Measurements from ENCODE around the gene CD109. TPM values are rescaled to one million over a fixed set of nuclear protein-coding genes. Genes with fewer than 3 reads are reported as not detected.

The CD109 gene
- total RNA-seq, 1 experiment from 2014 or later: 0.18 TPM

DNA sequence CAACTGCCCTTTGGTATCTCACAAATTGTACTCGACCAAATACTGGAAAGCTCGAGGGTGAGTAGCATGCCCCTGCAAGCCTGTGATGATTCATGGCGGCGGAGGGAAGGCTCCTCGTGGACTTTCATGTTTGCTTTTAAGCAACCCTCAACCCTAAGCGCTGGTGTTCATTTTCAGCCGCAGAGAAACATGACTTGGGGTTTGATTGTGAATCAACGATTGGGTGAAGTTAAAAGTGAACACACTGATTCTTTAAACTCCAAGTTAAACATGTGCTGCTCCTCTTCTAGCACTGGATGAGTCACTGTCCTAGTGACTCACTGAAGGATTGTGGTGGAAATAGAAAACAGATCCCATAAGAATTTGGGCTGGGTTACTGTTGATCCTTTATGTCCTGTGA lies 8.3 kb downstream of the CD109 start:
- no peaks in the 10 kb centered on the region for H3K9me3 Mint-ChIP-seq (ENCODE audit: unreplicated experiment)
- CTCF ChIA-PET: interaction anchor here (0.7 to 1.0 kb wide), 2 partner anchors 9 to 29 kb away, joined by 5 read pairs; no protein-coding TSS in a partner anchor
- intact Hi-C loops (cut with micrococcal nuclease; ENCODE audit: unreplicated experiment): no loop called here
- H3K27ac Mint-ChIP-seq (ENCODE audit: unreplicated experiment): no peak overlapping the region
- no peak overlapping the region for H3K4me3 ChIP-seq (ENCODE audit: low read depth, low read length)
- no peak for TF ChIP-seq CTCF (IDR thresholded peaks at IDR 0.05; ENCODE audit: insufficient read depth in 1 of 2, low read depth in 1 of 2, low read length in 1 of 2, severe bottlenecking in 1 of 2, unreplicated experiment in 1 of 2)
- POLR2A ChIA-PET: no interaction called here
- H3K9me3 ChIP-seq: no peaks in the 10 kb centered on the region
- no peaks in the 10 kb centered on the region for H3K36me3 ChIP-seq (ENCODE audit: control insufficient read depth, insufficient read depth, low read length)
- BruUV-seq (replicated peaks): no TSS peak
- peak; percentile 10 to 56 for DNase-seq
- no peak overlapping the region for H3K4me3 Mint-ChIP-seq (ENCODE audit: unreplicated experiment)
- H3K4me1 Mint-ChIP-seq (ENCODE audit: low read depth, unreplicated experiment): no peaks in the 10 kb centered on the region
- no peaks in the 10 kb centered on the region for H3K4me1 ChIP-seq
- H3K36me3 Mint-ChIP-seq (ENCODE audit: insufficient read depth, unreplicated experiment): no peaks in the 10 kb centered on the region
- H3K27me3 ChIP-seq (replicated peaks; ENCODE audit: control insufficient read depth, insufficient read depth, low read length): no peaks in the 10 kb centered on the region
- H3K27me3 Mint-ChIP-seq (ENCODE audit: insufficient read depth, unreplicated experiment): peaks cover 5% of the 10 kb centered on the region

DNA sequence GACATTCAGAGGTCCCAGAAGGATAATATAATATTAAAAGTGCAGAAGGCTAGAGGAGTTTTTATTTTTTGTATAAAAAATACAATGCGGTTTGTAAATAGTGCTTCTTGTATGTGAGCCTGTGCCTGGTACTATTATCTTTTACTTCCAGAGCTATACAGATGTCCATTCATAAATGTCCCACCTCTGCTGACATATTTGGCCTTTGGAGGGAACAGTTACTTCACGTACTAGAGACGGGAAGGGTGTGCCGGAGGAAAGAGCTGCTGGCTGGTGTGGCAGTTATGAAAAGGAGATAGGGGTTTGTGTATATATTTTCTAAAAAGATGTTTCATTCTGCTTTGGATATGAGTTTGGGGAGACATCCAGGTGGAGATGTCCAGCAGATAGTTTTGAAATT lies 8.8 kb downstream of the CD109 start:
- no peak overlapping the region for H3K4me3 ChIP-seq (ENCODE audit: low read depth, low read length)
- CTCF ChIA-PET: interaction anchor here (0.7 to 1.0 kb wide), 2 partner anchors 9 to 29 kb away, joined by 5 read pairs; no protein-coding TSS in a partner anchor

DNA sequence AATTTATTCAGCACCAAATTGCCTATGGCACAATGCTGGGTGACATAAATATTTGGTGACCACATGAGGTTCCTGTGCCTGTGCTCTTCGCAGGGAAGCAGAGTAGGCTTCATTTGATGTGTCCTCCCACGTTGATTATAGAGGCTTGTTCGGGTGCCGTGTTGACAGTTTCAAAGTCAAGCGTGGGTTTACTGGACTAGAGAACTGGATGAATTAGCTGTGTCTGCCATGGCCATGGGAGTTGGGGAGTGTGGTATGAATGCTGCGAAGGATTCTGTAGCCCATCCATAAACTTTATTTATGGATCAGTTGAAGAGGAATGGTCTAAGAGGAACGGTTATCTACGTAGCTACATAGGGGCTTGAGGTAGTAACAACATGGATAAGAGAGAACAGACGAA lies 11.0 kb downstream of the CD109 start:
- intact Hi-C loops (cut with micrococcal nuclease; ENCODE audit: unreplicated experiment): no loop called here

More for the DNA sequence above, 8.8 kb downstream of the CD109 start:
- H3K27ac Mint-ChIP-seq (ENCODE audit: unreplicated experiment): no peak overlapping the region
- Histone ChIP-seq H3K36me3 (ENCODE audit: control insufficient read depth, insufficient read depth, low read length) (no peaks in the 10 kb centered on the region), H3K27me3 (replicated peaks; ENCODE audit: control insufficient read depth, insufficient read depth, low read length) (no peaks in the 10 kb centered on the region), H3K4me1 (no peaks in the 10 kb centered on the region), H3K9me3 (no peaks in the 10 kb centered on the region)
- no peaks in the 10 kb centered on the region for H3K9me3 Mint-ChIP-seq (ENCODE audit: unreplicated experiment)
- POLR2A ChIA-PET: no interaction called here
- no peaks in the 10 kb centered on the region for H3K4me1 Mint-ChIP-seq (ENCODE audit: low read depth, unreplicated experiment)
- H3K4me3 Mint-ChIP-seq (ENCODE audit: unreplicated experiment): no peak overlapping the region
- H3K27me3 Mint-ChIP-seq (ENCODE audit: insufficient read depth, unreplicated experiment): peaks cover 2% of the 10 kb centered on the region
- no TSS peak for BruUV-seq (replicated peaks)
- intact Hi-C loops (cut with micrococcal nuclease; ENCODE audit: unreplicated experiment): no loop called here
- H3K36me3 Mint-ChIP-seq (ENCODE audit: insufficient read depth, unreplicated experiment): no peaks in the 10 kb centered on the region
- no peak for TF ChIP-seq CTCF (IDR thresholded peaks at IDR 0.05; ENCODE audit: insufficient read depth in 1 of 2, low read depth in 1 of 2, low read length in 1 of 2, severe bottlenecking in 1 of 2, unreplicated experiment in 1 of 2)
- DNase-seq: no peak

More for the DNA sequence above, 11.0 kb downstream of the CD109 start:
- no peak for TF ChIP-seq CTCF (IDR thresholded peaks at IDR 0.05; ENCODE audit: insufficient read depth in 1 of 2, low read depth in 1 of 2, low read length in 1 of 2, severe bottlenecking in 1 of 2, unreplicated experiment in 1 of 2)
- Histone ChIP-seq H3K9me3 (no peaks in the 10 kb centered on the region), H3K36me3 (ENCODE audit: control insufficient read depth, insufficient read depth, low read length) (no peaks in the 10 kb centered on the region), H3K4me3 (ENCODE audit: low read depth, low read length) (no peak overlapping the region), H3K27me3 (replicated peaks; ENCODE audit: control insufficient read depth, insufficient read depth, low read length) (no peaks in the 10 kb centered on the region), H3K4me1 (no peaks in the 10 kb centered on the region)
- ChIA-PET CTCF (no interaction called here), POLR2A (no interaction called here)
- H3K27ac Mint-ChIP-seq (ENCODE audit: unreplicated experiment): no peak overlapping the region
- no peaks in the 10 kb centered on the region for H3K27me3 Mint-ChIP-seq (ENCODE audit: insufficient read depth, unreplicated experiment)
- no peak overlapping the region for H3K4me3 Mint-ChIP-seq (ENCODE audit: unreplicated experiment)
- DNase-seq: no peak
- H3K36me3 Mint-ChIP-seq (ENCODE audit: insufficient read depth, unreplicated experiment): no peaks in the 10 kb centered on the region
- no peaks in the 10 kb centered on the region for H3K4me1 Mint-ChIP-seq (ENCODE audit: low read depth, unreplicated experiment)
- no TSS peak for BruUV-seq (replicated peaks)
- no peaks in the 10 kb centered on the region for H3K9me3 Mint-ChIP-seq (ENCODE audit: unreplicated experiment)

Data from Caco-2 (cell line).